Stimulated activated CD4-positive, alpha-beta T cell treated with anti-CD3 and anti-CD28 coated beads, Interleukin-1b, Interleukin-23, amount 100 ng/mL, for 24 hours (primary cell): ENCODE data around the gene IL31.

Source experiments
- DNase-seq, 4 experiments: peaks; one replicate each; pipeline ENCODE4 v3.0.0-alpha.2; 2020; ENCODE audit warnings: low read depth in 4 of 4, low spot score in 1 of 4

The IL31 gene

GRCh38 chr12:122130150-122130549 lies 43.9 kb downstream of the IL31 start:
- no peak for DNase-seq

- no peak for DNase-seq
These were observed 44.9 kb downstream of the IL31 start for GRCh38 chr12:122129131-122129530.

DNA sequence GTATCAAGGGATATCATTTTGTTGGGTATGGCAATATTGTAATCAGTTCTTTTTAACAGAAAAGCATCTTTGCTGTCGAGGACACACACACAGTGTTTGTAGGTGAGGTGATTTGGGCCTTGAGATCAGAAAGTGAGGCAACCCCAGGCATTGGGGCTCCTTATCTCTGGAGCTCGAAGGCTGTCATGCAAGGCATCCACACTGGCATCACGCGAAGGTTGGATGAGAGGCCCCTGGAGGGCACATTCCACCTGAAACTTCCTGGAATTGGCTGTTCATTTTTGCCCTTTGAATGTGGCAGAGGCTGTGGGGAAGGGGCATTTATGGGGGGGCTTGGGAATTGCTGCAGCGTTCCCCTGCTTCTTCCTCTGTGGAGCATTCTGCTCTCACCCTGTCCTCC lies 45.5 kb downstream of the IL31 start:
- no peak for DNase-seq

DNA sequence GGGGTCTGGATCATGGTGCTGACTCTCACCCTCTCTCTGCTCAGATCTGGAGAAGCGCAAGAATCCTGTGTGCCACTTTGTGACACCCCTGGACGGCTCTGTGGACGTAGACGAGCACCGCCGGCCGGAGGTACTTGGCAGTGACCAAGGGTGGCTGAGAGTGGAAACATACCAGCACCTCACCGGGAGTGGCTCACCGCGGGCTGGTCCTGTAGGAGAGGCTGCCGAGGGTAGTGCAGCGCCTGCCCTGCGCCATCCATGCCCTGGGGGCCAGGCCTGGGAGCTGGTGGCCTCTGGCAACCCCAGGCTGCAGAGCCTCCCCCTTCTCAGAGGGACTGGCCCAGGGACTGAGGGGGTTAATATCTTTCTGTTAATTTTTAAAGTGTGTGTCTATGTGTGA lies 46.2 kb downstream of the IL31 start:
- DNase-seq = no peak

DNA sequence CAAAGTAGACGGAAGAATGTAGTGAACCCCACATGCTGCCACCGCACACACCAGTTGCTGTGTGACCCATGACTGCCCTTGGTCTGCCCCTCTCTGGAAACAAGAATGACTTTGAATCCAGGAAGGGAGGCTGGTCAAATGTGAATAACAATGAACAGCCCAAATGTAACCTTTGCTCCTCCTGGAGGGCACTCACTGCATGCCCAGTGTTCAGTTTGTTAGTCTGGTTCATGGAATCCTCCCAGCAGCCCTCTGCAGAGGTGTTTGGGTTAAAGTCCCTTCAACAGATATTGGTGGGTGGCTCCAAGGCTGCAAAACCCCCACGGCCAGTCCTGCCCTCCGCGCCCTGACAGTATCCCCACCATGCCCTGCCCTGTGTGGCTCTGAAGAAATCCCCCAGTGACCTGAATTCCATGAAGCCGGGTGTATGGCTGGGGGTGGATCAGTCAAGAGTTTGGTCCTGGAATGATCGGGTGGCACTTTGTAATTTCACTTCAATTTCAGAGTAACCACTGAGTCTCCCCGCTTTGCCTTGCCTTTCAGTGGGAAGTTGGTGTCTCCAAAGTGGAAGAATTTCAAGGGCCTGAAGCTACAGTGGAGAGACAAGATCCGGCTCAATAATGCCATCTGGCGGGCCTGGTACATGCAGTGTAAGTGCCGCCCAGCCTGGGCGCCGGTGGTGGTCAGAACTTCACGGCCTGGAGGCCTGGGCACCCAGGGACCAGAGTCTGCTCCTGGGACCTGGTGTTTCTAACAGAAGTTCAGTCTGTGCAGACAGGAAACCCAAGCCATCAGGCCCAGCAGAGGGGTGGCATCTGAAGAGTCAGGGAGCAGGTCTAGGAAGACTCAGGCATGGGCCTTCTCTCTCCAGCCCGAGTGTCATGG lies 47.1 kb downstream of the IL31 start:
- no peak for DNase-seq

GRCh38 chr12:122126342-122126635 lies 47.7 kb downstream of the IL31 start:
- DNase-seq = no peak

- DNase-seq = no peak
These were observed 48.3 kb downstream of the IL31 start for GRCh38 chr12:122125452-122126341.

DNA sequence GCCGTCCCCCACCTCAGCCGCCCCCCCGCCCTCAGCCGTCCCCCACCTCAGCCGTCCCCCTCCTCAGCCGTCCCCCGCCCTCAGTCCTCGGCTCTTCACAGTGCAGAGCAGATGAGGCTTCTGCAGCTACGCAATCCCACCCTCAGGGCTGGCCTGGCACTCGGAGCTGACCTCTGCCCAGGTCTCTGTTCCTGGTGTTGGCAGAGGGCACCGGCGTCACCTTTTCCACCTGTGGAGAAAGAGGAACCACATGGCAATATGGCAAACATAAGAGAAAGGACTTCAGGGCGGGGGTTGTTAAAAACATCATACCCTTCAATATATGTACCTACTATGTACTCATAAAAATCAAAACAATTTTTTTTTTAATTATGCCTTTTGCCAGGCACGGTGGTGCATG lies 49.7 kb downstream of the IL31 start:
- no peak for DNase-seq

- no peak for DNase-seq
These were observed 50.3 kb downstream of the IL31 start for GRCh38 chr12:122123761-122124145.

DNA sequence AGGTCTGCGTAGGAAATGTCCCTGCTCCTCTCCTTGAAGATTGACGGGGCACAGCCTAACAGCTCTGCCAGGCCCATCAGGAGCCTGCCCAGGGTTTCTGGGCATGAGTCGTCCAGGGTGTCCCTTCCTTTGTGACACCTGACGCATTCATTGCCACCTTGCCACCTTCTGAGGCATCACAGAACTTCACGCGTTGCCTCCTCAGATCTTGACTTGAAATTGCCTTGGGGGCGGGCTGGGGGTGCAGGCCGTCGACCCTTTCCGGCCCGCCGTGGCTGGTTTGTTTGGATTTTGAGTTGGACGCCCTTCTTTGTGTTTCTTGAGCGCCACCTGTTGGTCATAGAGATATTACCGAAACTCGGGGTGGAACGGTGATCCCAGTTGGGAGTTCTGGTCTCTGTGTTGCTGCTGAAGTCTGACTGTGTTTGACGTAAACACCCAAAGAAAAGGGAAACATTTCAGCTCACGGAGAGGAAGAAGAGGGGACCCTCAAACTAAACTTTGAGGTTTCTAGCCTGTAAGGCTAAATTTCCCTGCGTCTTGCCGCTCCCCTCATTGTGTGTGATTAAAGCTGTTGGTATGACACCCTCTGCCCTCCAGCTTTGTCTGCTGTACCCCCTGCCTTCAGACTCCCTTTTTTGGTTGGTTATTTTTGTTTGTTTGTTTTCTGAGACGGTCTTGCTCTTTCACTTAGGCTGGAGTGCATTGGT lies 50.8 kb downstream of the IL31 start:
- DNase-seq = peak; percentile 45 to 56 (median 52)
